WTC11 (cell line): Measurements from ENCODE around the gene TRAIP. TPM values are rescaled to one million over a fixed set of nuclear protein-coding genes. Genes with fewer than 3 reads are reported as not detected.

Experiments used
- ATAC-seq: fragments of 200-7000 bp; cut with Tn5 transposase; 2 replicates; pipeline ENCODE4 v1.10.0; 2021; ENCODE audit warnings: mild to moderate bottlenecking, moderate library complexity
- CTCF ChIA-PET: fragments of 300-600 bp; sonication (Branson Sonifier 250); formaldehyde crosslinking; loops from one replicate; lab custom pipeline; 2021; ENCODE audit warnings: antibody characterized with exemption; lab: Charles Lee
- POLR2A ChIA-PET: fragments of 350-600 bp; sonication (Branson Sonifier 250); formaldehyde crosslinking; loops from one replicate; lab custom pipeline; 2021; ENCODE audit warnings: antibody characterized with exemption; lab: Charles Lee
- DNase-seq: peaks from one replicate; pipeline ENCODE4 v3.0.0; 2021; ENCODE audit warnings: low spot score
- H3K27ac Mint-ChIP-seq: 2 replicates; pipeline ENCODE4 v1.8.0; 2021; ENCODE audit warnings: mixed read lengths
- H3K27me3 Mint-ChIP-seq: 2 replicates; pipeline ENCODE4 v1.8.0; 2021; ENCODE audit warnings: low read depth, mild to moderate bottlenecking, moderate library complexity, mixed read lengths
- H3K36me3 Mint-ChIP-seq: 2 replicates; pipeline ENCODE4 v1.8.0; 2021; ENCODE audit warnings: mixed read lengths
- H3K4me1 Mint-ChIP-seq: 2 replicates; pipeline ENCODE4 v1.8.0; 2022; ENCODE audit warnings: mixed read lengths
- H3K4me3 Mint-ChIP-seq: 2 replicates; pipeline ENCODE4 v1.8.0; 2021; ENCODE audit warnings: mild to moderate bottlenecking, moderate library complexity, mixed read lengths
- H3K9me3 Mint-ChIP-seq: 2 replicates; pipeline ENCODE4 v1.8.0; 2021; ENCODE audit warnings: mixed read lengths
- FOXP1 ChIP-seq: sonication (generic); formaldehyde crosslinking; IDR thresholded peaks from 2 replicates; pipeline ENCODE4 v1.8.0; 2022; ENCODE audit warnings: missing genetic modification reagents, mild to moderate bottlenecking, moderate library complexity, borderline replicate concordance
- IRF2 ChIP-seq: sonication (generic); formaldehyde crosslinking; IDR thresholded peaks from 2 replicates; pipeline ENCODE4 v1.8.0; 2022; ENCODE audit warnings: low read depth, missing genetic modification reagents, borderline replicate concordance
- KAT7 ChIP-seq: sonication (generic); formaldehyde crosslinking; IDR thresholded peaks from 2 replicates; pipeline ENCODE4 v1.8.1; 2023; ENCODE audit warnings: missing genetic modification reagents, mild to moderate bottlenecking, borderline replicate concordance
- MXD4 ChIP-seq: fragments of 250-450 bp; sonication (Bioruptor Pico); IDR thresholded peaks from 2 replicates; pipeline ENCODE4 v1.8.0; 2021; ENCODE audit warnings: mild to moderate bottlenecking, moderate library complexity, borderline replicate concordance
- NFATC4 ChIP-seq: fragments of 250-450 bp; sonication (Bioruptor Pico); IDR thresholded peaks from 2 replicates; pipeline ENCODE4 v1.9.0; 2021; ENCODE audit warnings: mild to moderate bottlenecking
- RORB ChIP-seq: fragments of 250-450 bp; sonication (Bioruptor Pico); IDR thresholded peaks from 2 replicates; pipeline ENCODE4 v1.9.0; 2021; ENCODE audit warnings: mild to moderate bottlenecking
- SMAD4 ChIP-seq: sonication (generic); formaldehyde crosslinking; IDR thresholded peaks from 2 replicates; pipeline ENCODE4 v1.8.0; 2022; ENCODE audit warnings: mild to moderate bottlenecking, missing genetic modification reagents
- SP1 ChIP-seq: sonication (generic); formaldehyde crosslinking; conservative IDR thresholded peaks from 2 replicates; pipeline ENCODE4 v1.8.1; 2022; ENCODE audit warnings: missing genetic modification reagents
- ZNF317 ChIP-seq: sonication (generic); formaldehyde crosslinking; IDR thresholded peaks from 2 replicates; pipeline ENCODE4 v1.8.1; 2023; ENCODE audit warnings: low read depth, mild to moderate bottlenecking, moderate library complexity, missing genetic modification reagents, borderline replicate concordance
- total RNA-seq: library from RNA; stranded (reverse); gene quantifications from 3 replicates; pipeline ENCODE4 v1.2.3, GENCODE V29; 2021
- TF ChIP-seq, protein P1 (sequence below): fragments of 200-600 bp; IDR thresholded peaks from 2 replicates; pipeline ENCODE4 v1.8.0; 2022; ENCODE audit warnings: antibody characterized with exemption
- TF ChIP-seq, protein P2 (sequence below): fragments of 250-450 bp; sonication (Bioruptor Pico); conservative IDR thresholded peaks from 2 replicates; pipeline ENCODE4 v1.9.0; 2021; ENCODE audit warnings: mild to moderate bottlenecking
- TF ChIP-seq, protein P3 (sequence below): sonication (generic); formaldehyde crosslinking; IDR thresholded peaks from 2 replicates; pipeline ENCODE4 v1.8.0; 2022; ENCODE audit warnings: mild to moderate bottlenecking, missing genetic modification reagents
- TF ChIP-seq, protein P4 (sequence below): fragments of 250-450 bp; sonication (Bioruptor Pico); IDR thresholded peaks from 2 replicates; pipeline ENCODE4 v1.9.0; 2021; ENCODE audit warnings: mild to moderate bottlenecking
- TF ChIP-seq, protein P5 (sequence below): sonication (generic); formaldehyde crosslinking; IDR thresholded peaks from 2 replicates; pipeline ENCODE4 v1.8.0; 2023; ENCODE audit warnings: missing genetic modification reagents, mild to moderate bottlenecking, borderline replicate concordance

The TRAIP gene
- total RNA-seq, 1 experiment from 2014 or later = 25.9 TPM

DNA sequence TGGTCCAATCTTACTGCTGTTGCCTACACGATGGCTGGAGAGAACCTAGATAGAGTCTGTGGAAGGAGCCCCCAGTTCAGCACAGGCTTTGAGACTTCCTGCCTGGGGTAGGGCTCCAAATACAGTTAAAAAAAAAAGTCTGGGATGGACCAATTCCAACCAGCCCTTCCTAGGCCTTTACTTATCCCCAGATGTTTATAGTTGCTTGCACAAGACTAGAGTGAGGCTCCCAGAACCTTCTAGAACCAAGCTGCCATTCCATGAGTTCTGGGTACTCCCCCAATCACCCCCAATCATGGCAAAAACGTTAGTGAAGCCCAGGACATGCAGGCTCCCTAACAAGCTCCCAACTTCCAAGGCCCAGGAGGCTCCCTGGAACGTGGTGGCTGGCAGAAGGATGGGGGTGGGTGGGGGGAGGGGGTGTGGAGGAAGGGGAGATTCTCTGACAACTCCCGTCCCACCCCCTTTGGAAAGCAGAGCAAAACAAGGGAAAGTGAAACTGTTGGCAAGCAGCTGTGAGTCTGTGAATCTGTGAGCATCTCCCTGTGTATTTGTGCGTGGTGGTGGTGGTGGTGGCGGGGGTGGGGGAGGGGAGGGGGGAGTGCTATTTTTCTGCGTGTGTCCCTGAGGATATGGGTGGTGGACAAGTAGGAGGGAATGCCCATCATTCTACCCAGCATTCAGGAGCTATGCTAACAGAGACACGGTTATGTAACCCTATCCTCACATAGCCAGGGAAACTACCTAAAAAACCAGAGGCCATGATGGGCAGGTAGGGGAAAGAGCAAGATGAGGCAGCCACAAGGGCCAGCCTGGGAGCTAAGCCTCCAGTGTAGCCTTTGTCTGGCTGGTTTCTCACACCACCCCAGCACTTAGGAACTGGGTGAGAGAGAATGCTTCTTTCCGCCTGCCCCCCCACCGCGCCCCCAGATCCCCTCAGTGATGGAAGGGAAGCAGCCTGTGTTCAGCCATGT, 45.3 kb upstream of the TRAIP start:
- H3K27me3 Mint-ChIP-seq = no peaks in the 10 kb centered on the region
- H3K4me1 Mint-ChIP-seq = peaks cover 20% of the 10 kb centered on the region
- no peak overlapping the region for H3K27ac Mint-ChIP-seq
- TF ChIP-seq, protein P1, sequence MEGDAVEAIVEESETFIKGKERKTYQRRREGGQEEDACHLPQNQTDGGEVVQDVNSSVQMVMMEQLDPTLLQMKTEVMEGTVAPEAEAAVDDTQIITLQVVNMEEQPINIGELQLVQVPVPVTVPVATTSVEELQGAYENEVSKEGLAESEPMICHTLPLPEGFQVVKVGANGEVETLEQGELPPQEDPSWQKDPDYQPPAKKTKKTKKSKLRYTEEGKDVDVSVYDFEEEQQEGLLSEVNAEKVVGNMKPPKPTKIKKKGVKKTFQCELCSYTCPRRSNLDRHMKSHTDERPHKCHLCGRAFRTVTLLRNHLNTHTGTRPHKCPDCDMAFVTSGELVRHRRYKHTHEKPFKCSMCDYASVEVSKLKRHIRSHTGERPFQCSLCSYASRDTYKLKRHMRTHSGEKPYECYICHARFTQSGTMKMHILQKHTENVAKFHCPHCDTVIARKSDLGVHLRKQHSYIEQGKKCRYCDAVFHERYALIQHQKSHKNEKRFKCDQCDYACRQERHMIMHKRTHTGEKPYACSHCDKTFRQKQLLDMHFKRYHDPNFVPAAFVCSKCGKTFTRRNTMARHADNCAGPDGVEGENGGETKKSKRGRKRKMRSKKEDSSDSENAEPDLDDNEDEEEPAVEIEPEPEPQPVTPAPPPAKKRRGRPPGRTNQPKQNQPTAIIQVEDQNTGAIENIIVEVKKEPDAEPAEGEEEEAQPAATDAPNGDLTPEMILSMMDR = no peak
- TF ChIP-seq SP1 (no peak), RORB (no peak)
- TF ChIP-seq, protein P2, sequence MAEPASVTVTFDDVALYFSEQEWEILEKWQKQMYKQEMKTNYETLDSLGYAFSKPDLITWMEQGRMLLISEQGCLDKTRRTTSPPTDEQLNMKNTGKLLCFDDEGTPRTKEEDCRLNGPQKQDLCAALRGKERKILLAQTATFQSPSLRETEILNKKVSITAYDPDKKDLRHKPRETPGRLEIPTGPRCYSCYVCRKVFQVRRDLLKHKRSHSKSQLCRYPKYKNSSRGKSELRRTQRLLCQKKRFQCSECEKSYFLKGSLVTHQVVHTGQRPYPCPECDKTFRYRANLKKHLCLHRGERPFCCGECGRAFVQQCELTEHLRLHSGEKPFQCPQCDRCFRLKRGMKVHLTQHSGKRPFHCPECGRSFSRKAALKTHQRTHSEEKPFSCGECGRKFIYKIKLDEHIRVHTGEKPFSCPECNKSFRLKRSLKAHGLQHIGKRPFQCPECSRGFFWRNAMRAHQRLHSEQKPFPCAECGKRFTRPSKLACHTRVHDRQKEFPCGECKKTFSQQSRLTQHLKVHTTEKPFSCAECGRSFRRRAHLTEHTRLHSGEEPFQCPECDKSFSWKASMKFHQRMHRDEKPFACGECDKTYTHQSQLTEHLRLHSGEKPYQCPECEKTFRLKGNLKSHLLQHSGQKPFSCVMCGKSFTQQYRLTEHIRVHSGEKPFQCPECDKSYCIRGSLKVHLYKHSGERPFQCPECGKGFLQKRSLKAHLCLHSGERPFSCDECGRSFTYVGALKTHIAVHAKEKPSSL = no peak
- POLR2A ChIA-PET = no interaction called here
- no peaks in the 10 kb centered on the region for H3K9me3 Mint-ChIP-seq
- CTCF ChIA-PET = interaction anchor here (0.6 to 8.9 kb wide), 10 partner anchors 9 to 201 kb away, joined by 3 to 103 read pairs (median 8); partner anchors contain the start of genes INKA1 and MON1A
- ATAC-seq (no peak), DNase-seq (no peak)
- H3K4me3 Mint-ChIP-seq = no peak overlapping the region
- no peaks in the 10 kb centered on the region for H3K36me3 Mint-ChIP-seq

DNA sequence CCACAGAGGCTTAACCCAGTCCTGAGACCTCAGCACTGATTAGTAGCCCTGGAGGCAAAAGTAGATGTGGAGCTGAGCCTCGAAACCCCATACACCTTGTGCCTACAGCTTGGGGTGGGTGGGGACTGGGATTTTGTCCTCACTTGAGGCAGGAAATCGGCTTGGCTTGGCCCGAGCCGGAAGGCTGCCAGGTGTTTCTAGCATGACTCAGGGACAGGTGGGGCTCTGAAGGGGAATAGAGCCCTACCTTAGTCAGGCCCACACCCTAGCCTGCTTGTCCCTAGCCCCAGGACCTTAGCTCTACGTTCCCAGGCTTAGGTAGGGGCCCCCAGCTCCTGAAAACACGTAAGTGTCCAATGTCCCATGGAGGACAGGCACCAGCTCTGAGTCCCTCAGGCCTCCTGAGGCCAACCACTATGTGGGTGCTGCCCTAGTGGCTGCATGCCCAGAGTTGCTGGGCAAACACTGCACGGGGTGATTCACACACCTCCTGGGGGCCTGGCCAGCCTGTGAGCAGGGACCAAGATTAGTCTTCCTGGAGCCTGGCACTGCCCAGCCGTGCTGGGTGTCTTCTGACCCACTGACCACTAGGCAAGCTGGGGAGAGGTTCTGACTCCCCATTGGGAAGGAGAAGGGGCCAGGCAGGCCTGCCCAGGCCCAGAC, 44.3 kb upstream of the TRAIP start:
- DNase-seq (no peak), ATAC-seq (no peak)
- no peaks in the 10 kb centered on the region for H3K9me3 Mint-ChIP-seq
- no peaks in the 10 kb centered on the region for H3K36me3 Mint-ChIP-seq
- no peak overlapping the region for H3K27ac Mint-ChIP-seq
- no peak overlapping the region for H3K4me3 Mint-ChIP-seq
- ChIA-PET POLR2A (interaction anchor here (0.6 kb wide), 1 partner anchor 27 kb away, joined by 3 read pairs; no protein-coding TSS in a partner anchor), CTCF (interaction anchor here (0.6 to 8.9 kb wide), 18 partner anchors 8 to 1478 kb away, joined by 3 to 103 read pairs (median 6); partner anchors contain the start of genes CAMKV, INKA1 and MON1A)
- H3K4me1 Mint-ChIP-seq = peaks cover 10% of the 10 kb centered on the region
- no peaks in the 10 kb centered on the region for H3K27me3 Mint-ChIP-seq
- TF ChIP-seq, protein P3, sequence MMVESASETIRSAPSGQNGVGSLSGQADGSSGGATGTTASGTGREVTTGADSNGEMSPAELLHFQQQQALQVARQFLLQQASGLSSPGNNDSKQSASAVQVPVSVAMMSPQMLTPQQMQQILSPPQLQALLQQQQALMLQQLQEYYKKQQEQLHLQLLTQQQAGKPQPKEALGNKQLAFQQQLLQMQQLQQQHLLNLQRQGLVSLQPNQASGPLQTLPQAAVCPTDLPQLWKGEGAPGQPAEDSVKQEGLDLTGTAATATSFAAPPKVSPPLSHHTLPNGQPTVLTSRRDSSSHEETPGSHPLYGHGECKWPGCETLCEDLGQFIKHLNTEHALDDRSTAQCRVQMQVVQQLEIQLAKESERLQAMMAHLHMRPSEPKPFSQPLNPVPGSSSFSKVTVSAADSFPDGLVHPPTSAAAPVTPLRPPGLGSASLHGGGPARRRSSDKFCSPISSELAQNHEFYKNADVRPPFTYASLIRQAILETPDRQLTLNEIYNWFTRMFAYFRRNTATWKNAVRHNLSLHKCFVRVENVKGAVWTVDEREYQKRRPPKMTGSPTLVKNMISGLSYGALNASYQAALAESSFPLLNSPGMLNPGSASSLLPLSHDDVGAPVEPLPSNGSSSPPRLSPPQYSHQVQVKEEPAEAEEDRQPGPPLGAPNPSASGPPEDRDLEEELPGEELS (CRISPR knock-in tag) = no peak
- TF ChIP-seq SMAD4 (no peak), KAT7 (CRISPR knock-in tag) (no peak), ZNF317 (no peak), NFATC4 (no peak), FOXP1 (CRISPR knock-in tag) (no peak), IRF2 (CRISPR knock-in tag) (no peak), MXD4 (no peak)
- TF ChIP-seq, protein P1 = no peak
- TF ChIP-seq, protein P4, sequence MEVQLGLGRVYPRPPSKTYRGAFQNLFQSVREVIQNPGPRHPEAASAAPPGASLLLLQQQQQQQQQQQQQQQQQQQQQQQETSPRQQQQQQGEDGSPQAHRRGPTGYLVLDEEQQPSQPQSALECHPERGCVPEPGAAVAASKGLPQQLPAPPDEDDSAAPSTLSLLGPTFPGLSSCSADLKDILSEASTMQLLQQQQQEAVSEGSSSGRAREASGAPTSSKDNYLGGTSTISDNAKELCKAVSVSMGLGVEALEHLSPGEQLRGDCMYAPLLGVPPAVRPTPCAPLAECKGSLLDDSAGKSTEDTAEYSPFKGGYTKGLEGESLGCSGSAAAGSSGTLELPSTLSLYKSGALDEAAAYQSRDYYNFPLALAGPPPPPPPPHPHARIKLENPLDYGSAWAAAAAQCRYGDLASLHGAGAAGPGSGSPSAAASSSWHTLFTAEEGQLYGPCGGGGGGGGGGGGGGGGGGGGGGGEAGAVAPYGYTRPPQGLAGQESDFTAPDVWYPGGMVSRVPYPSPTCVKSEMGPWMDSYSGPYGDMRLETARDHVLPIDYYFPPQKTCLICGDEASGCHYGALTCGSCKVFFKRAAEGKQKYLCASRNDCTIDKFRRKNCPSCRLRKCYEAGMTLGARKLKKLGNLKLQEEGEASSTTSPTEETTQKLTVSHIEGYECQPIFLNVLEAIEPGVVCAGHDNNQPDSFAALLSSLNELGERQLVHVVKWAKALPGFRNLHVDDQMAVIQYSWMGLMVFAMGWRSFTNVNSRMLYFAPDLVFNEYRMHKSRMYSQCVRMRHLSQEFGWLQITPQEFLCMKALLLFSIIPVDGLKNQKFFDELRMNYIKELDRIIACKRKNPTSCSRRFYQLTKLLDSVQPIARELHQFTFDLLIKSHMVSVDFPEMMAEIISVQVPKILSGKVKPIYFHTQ (CRISPR knock-in tag) = no peak
- TF ChIP-seq, protein P5, sequence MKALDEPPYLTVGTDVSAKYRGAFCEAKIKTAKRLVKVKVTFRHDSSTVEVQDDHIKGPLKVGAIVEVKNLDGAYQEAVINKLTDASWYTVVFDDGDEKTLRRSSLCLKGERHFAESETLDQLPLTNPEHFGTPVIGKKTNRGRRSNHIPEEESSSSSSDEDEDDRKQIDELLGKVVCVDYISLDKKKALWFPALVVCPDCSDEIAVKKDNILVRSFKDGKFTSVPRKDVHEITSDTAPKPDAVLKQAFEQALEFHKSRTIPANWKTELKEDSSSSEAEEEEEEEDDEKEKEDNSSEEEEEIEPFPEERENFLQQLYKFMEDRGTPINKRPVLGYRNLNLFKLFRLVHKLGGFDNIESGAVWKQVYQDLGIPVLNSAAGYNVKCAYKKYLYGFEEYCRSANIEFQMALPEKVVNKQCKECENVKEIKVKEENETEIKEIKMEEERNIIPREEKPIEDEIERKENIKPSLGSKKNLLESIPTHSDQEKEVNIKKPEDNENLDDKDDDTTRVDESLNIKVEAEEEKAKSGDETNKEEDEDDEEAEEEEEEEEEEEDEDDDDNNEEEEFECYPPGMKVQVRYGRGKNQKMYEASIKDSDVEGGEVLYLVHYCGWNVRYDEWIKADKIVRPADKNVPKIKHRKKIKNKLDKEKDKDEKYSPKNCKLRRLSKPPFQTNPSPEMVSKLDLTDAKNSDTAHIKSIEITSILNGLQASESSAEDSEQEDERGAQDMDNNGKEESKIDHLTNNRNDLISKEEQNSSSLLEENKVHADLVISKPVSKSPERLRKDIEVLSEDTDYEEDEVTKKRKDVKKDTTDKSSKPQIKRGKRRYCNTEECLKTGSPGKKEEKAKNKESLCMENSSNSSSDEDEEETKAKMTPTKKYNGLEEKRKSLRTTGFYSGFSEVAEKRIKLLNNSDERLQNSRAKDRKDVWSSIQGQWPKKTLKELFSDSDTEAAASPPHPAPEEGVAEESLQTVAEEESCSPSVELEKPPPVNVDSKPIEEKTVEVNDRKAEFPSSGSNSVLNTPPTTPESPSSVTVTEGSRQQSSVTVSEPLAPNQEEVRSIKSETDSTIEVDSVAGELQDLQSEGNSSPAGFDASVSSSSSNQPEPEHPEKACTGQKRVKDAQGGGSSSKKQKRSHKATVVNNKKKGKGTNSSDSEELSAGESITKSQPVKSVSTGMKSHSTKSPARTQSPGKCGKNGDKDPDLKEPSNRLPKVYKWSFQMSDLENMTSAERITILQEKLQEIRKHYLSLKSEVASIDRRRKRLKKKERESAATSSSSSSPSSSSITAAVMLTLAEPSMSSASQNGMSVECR (CRISPR knock-in tag) = no peak
